A172 (cell line): ENCODE data around the gene IFI27. TPM values are rescaled to one million over a fixed set of nuclear protein-coding genes. Genes with fewer than 3 reads are reported as not detected.

Source experiments
- DNase-seq: peaks from one replicate; pipeline ENCODE4 v3.0.0-alpha.2; 2015; ENCODE audit warnings: low spot score
- total RNA-seq: library from RNA; depleted of rRNA; stranded (reverse); fragments of >200 nt; shearing (Covaris generic); gene quantifications from 2 replicates; pipeline ENCODE4 v1.2.3, GENCODE V29; 2014

IFI27 gene
- total RNA-seq, 1 experiment from 2014 or later, result 5.9 TPM

- DNase-seq, result no peak
These were observed 15.3 kb downstream of the IFI27 start for GRCh38 chr14:94125659-94126418.

- DNase-seq, result no peak
These were observed 15.8 kb downstream of the IFI27 start for GRCh38 chr14:94126419-94126677.

GRCh38 chr14:94126800-94127199 is 16.3 kb downstream of the IFI27 start:
- no peak for DNase-seq

GRCh38 chr14:94127330-94127729 is 16.8 kb downstream of the IFI27 start:
- no peak for DNase-seq

- DNase-seq, result no peak
These were observed 17.8 kb downstream of the IFI27 start for GRCh38 chr14:94128216-94128839.

- DNase-seq, result peak; percentile 74
These were observed 18.7 kb downstream of the IFI27 start, which contains the start of gene IFI27L2 for GRCh38 chr14:94129111-94129757. Gene IFI27L2 (minus strand): TSS chr14:94129604. CDS start chr14:94129564, 40 bp downstream.

GRCh38 chr14:94129758-94130414 is 19.4 kb downstream of the IFI27 start:
- DNase-seq, result peak; percentile 45

- DNase-seq, result peak; percentile 67
These were observed 21.9 kb downstream of the IFI27 start for GRCh38 chr14:94132285-94132887.

GRCh38 chr14:94135476-94135875 is 24.9 kb downstream of the IFI27 start:
- no peak for DNase-seq

GRCh38 chr14:94136575-94137331 is 26.2 kb downstream of the IFI27 start:
- DNase-seq, result peak; percentile 74

GRCh38 chr14:94138251-94138650 is 27.7 kb downstream of the IFI27 start:
- DNase-seq, result no peak

- DNase-seq, result no peak
These were observed 28.5 kb downstream of the IFI27 start for GRCh38 chr14:94139006-94139405.

GRCh38 chr14:94139421-94139820 is 28.9 kb downstream of the IFI27 start:
- DNase-seq, result no peak

- DNase-seq, result no peak
These were observed 31.7 kb downstream of the IFI27 start for GRCh38 chr14:94142247-94142646.

GRCh38 chr14:94142836-94143235 is 32.3 kb downstream of the IFI27 start:
- DNase-seq, result no peak

GRCh38 chr14:94143239-94143638 is 32.7 kb downstream of the IFI27 start:
- DNase-seq, result no peak

- no peak for DNase-seq
These were observed 33.2 kb downstream of the IFI27 start for GRCh38 chr14:94143711-94144110.

GRCh38 chr14:94144765-94145164 is 34.2 kb downstream of the IFI27 start:
- DNase-seq, result no peak

GRCh38 chr14:94145902-94146527 is 35.5 kb downstream of the IFI27 start:
- DNase-seq, result no peak

GRCh38 chr14:94152676-94153075 is 42.1 kb downstream of the IFI27 start:
- DNase-seq, result no peak
